Lower lobe of right lung (tissue), 2 donors: ENCODE measurements around the gene BNC2. TPM values are rescaled to one million over a fixed set of nuclear protein-coding genes. Genes with fewer than 3 reads are reported as not detected.
A peak's percentile ranks its signal among the peaks of the same experiment; 100 is the strongest.

ENCODE experiments used
- ATAC-seq, 2 donors: fragments of 200-7000 bp; cut with Tn5 transposase; one replicate each; pipeline ENCODE4 v1.9.1; 2020 to 2022; ENCODE audit warnings: mild to moderate bottlenecking in 2 of 2, moderate library complexity in 2 of 2
- DNase-seq: peaks from one replicate; pipeline ENCODE4 v3.0.0-alpha.2; 2020
- H3K27ac ChIP-seq: fragments of 200-600 bp; one replicate; pipeline ENCODE4 v1.8.0; 2022
- H3K27me3 ChIP-seq: fragments of 200-600 bp; one replicate; pipeline ENCODE4 v1.8.0; 2022; ENCODE audit warnings: low read depth
- H3K36me3 ChIP-seq: fragments of 200-600 bp; one replicate; pipeline ENCODE4 v1.8.0; 2022; ENCODE audit warnings: mild to moderate bottlenecking
- H3K4me1 ChIP-seq: fragments of 200-600 bp; one replicate; pipeline ENCODE4 v1.8.0; 2022
- H3K4me3 ChIP-seq: fragments of 200-600 bp; one replicate; pipeline ENCODE4 v1.8.0; 2022; ENCODE audit warnings: mild to moderate bottlenecking
- H3K9me3 ChIP-seq: fragments of 200-600 bp; one replicate; pipeline ENCODE4 v1.8.0; 2022
- intact Hi-C: fragments of 100-400 bp; cut with DNase I; formaldehyde crosslinking; loops from one replicate; pipeline ENCODE4 v1.11.0; 2022
- total RNA-seq: library from RNA; stranded (reverse); fragmentation: NEBNext Ultra II Directional; extraction: Animal tissue kit (Norgen Biotek cat#: 25700); gene quantifications from one replicate; pipeline ENCODE4 v1.2.1, GENCODE V29; 2021
- TF ChIP-seq, protein P1 (sequence below): fragments of 200-600 bp; IDR thresholded peaks from one replicate; pipeline ENCODE4 v1.8.0; 2022; ENCODE audit warnings: antibody characterized with exemption, mild to moderate bottlenecking
- donor health status: DM: no; HTN: yes; CAD: no; lungs with severe emphysema.

Gene BNC2
- total RNA-seq, 1 donor from 2014 or later, result 15.0 TPM

DNA sequence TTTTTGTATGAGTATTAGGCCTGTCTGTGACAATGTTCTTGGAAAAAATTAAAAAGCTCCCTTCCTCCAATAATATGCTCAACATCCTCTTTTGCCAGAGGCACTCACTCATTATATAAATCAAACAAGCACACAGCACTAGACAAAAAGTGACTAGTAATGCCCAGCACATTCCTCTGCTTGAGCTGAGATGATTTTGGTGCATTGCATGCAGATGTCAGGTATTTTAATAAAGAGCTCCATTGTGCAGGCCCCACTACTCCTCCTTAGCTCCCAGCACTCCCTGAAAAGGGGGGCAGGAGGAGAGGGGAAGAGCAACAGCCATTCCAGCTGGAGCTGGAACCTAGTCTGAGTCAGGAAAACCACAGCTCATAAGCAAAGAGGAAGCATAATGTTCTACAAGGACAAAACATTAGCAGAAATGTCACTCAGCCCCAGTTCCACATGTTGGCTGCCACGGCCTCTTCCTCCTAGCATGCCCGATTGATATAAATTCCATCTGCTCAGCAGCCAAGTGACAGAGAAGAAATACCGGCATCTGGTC lies 348.5 kb downstream of the BNC2 start:
- peak; percentile 46 for DNase-seq
- peak; percentile 71 to 81 for ATAC-seq
- Histone ChIP-seq H3K27ac (peak overlapping the region; percentile 8), H3K4me3 (no peak overlapping the region), H3K4me1 (peaks cover 23% of the 10 kb centered on the region), H3K36me3 (no peaks in the 10 kb centered on the region), H3K9me3 (no peaks in the 10 kb centered on the region), H3K27me3 (no peaks in the 10 kb centered on the region)
- intact Hi-C loops, result no loop called here
- TF ChIP-seq, protein P1, sequence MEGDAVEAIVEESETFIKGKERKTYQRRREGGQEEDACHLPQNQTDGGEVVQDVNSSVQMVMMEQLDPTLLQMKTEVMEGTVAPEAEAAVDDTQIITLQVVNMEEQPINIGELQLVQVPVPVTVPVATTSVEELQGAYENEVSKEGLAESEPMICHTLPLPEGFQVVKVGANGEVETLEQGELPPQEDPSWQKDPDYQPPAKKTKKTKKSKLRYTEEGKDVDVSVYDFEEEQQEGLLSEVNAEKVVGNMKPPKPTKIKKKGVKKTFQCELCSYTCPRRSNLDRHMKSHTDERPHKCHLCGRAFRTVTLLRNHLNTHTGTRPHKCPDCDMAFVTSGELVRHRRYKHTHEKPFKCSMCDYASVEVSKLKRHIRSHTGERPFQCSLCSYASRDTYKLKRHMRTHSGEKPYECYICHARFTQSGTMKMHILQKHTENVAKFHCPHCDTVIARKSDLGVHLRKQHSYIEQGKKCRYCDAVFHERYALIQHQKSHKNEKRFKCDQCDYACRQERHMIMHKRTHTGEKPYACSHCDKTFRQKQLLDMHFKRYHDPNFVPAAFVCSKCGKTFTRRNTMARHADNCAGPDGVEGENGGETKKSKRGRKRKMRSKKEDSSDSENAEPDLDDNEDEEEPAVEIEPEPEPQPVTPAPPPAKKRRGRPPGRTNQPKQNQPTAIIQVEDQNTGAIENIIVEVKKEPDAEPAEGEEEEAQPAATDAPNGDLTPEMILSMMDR, result no peak

- TF ChIP-seq, protein P1, result no peak
- intact Hi-C loops, result no loop called here
- Histone ChIP-seq H3K4me3 (no peak overlapping the region), H3K27me3 (no peaks in the 10 kb centered on the region), H3K27ac (no peak overlapping the region), H3K4me1 (peaks cover 32% of the 10 kb centered on the region), H3K9me3 (no peaks in the 10 kb centered on the region), H3K36me3 (no peaks in the 10 kb centered on the region)
- DNase-seq (no peak), ATAC-seq (no peak)
Measured at GRCh38 chr9:16519001-16519400, 351.5 kb downstream of the BNC2 start.

DNA sequence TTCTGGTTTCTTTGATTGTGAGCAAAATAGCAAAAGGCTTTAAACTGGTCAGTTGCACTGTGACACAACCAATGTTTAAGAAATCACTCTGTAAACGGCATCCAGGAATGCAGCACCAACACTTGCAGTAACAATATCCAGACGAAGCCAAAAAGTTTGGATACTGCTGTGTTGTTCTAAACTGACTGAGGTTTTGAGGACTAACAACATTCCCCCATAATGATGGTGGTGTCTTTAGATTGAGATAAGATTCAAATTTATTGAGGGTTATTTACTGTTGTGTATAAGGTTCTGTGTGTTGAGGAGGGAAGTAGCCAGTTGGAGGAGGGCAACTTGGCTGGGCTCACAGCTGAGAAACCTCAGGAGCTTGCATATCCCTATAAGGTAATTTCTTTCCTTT lies 353.6 kb downstream of the BNC2 start:
- Histone ChIP-seq H3K27ac (no peak overlapping the region), H3K9me3 (no peaks in the 10 kb centered on the region), H3K4me1 (peaks cover 21% of the 10 kb centered on the region), H3K4me3 (no peak overlapping the region), H3K27me3 (no peaks in the 10 kb centered on the region), H3K36me3 (no peaks in the 10 kb centered on the region)
- ATAC-seq (no peak), DNase-seq (no peak)
- intact Hi-C loops, result no loop called here
- TF ChIP-seq, protein P1, result no peak

- Histone ChIP-seq H3K36me3 (no peaks in the 10 kb centered on the region), H3K27me3 (no peaks in the 10 kb centered on the region), H3K27ac (no peak overlapping the region), H3K4me1 (peaks cover 12% of the 10 kb centered on the region), H3K4me3 (no peak overlapping the region), H3K9me3 (no peaks in the 10 kb centered on the region)
- TF ChIP-seq, protein P1, result no peak
- no peak for ATAC-seq
- intact Hi-C loops, result no loop called here
- DNase-seq, result no peak
Measured at GRCh38 chr9:16515879-16516301, 354.6 kb downstream of the BNC2 start.

DNA sequence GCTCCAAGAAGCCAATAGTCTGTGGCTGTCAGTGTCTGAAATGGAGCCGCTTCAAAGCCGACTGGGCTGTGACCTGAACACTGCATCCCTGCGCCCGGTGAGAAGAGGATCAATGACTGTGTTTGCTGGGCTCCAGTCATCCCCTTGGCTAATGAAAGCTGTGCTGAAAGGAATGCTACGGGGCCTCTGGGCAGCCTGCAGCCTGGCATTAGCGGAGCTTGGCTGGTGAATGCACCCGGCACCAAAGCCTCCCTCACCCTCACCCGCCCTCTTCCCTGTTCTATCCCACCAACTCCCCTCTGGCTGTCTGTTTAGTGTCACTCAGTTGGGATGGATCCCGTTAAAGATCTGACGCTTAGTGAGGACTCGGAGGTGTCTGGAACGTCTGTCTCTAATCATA lies 355.3 kb downstream of the BNC2 start:
- H3K9me3 ChIP-seq, result no peaks in the 10 kb centered on the region
- H3K27ac ChIP-seq, result no peak overlapping the region
- no peak overlapping the region for H3K4me3 ChIP-seq
- no peaks in the 10 kb centered on the region for H3K27me3 ChIP-seq
- TF ChIP-seq, protein P1, result no peak
- ATAC-seq (no peak), DNase-seq (no peak)
- no peaks in the 10 kb centered on the region for H3K36me3 ChIP-seq
- intact Hi-C loops, result no loop called here
- H3K4me1 ChIP-seq, result peaks cover 10% of the 10 kb centered on the region
